DMS79 treated with DMSO at 0.1 percent for 48 hours (cell line): ENCODE measurements around the gene ZNF423.
"Not testable (repeated sequence)": the region's sequence is repeated elsewhere in the genome, so short reads cannot be mapped to it uniquely, and the experiment has no call there.

Source experiments
- DNase-seq: peaks from one replicate; lab custom pipeline; 2025; lab: John Stamatoyannopoulos, UW

Gene ZNF423

GRCh38 chr16:49510654-49511305 lies 345.1 kb downstream of the ZNF423 start:
- DNase-seq: no peak

- DNase-seq: no peak
Measured at GRCh38 chr16:49510141-49510540, 345.8 kb downstream of the ZNF423 start.

- DNase-seq: not testable (repeated sequence)
Measured at GRCh38 chr16:49506058-49507013, 349.6 kb downstream of the ZNF423 start.

- DNase-seq: no peak
Measured at GRCh38 chr16:49505556-49505955, 350.4 kb downstream of the ZNF423 start.

- DNase-seq: no peak
Measured at GRCh38 chr16:49504626-49505025, 351.3 kb downstream of the ZNF423 start.

GRCh38 chr16:49504023-49504364 lies 351.9 kb downstream of the ZNF423 start:
- no peak for DNase-seq

GRCh38 chr16:49503256-49504022 lies 352.5 kb downstream of the ZNF423 start:
- no peak for DNase-seq

- DNase-seq: no peak
Measured at GRCh38 chr16:49502136-49502881, 353.6 kb downstream of the ZNF423 start.

GRCh38 chr16:49499869-49500610 lies 355.9 kb downstream of the ZNF423 start:
- DNase-seq: no peak

GRCh38 chr16:49499414-49499785 lies 356.5 kb downstream of the ZNF423 start:
- DNase-seq: no peak

- peak; percentile 0 for DNase-seq
Measured at GRCh38 chr16:49498666-49499413, 357.1 kb downstream of the ZNF423 start.

GRCh38 chr16:49498264-49498663 lies 357.6 kb downstream of the ZNF423 start:
- no peak for DNase-seq

- no peak for DNase-seq
Measured at GRCh38 chr16:49497466-49497865, 358.4 kb downstream of the ZNF423 start.

GRCh38 chr16:49496656-49497055 lies 359.3 kb downstream of the ZNF423 start:
- no peak for DNase-seq

- DNase-seq: no peak
Measured at GRCh38 chr16:49495596-49496355, 360.1 kb downstream of the ZNF423 start.

- DNase-seq: no peak
Measured at GRCh38 chr16:49494891-49495566, 360.9 kb downstream of the ZNF423 start.

- no peak for DNase-seq
Measured at GRCh38 chr16:49494474-49494873, 361.4 kb downstream of the ZNF423 start.

- DNase-seq: no peak
Measured at GRCh38 chr16:49493836-49494235, 362.1 kb downstream of the ZNF423 start.
